Measurements from ENCODE around the gene GPC3. TPM values are rescaled to one million over a fixed set of nuclear protein-coding genes. Genes with fewer than 3 reads are reported as not detected.

The GPC3 gene
- total and polyA plus RNA-seq, 2 of the 4 experiments (the other 2 are of a cell fraction) = not detected

DNA sequence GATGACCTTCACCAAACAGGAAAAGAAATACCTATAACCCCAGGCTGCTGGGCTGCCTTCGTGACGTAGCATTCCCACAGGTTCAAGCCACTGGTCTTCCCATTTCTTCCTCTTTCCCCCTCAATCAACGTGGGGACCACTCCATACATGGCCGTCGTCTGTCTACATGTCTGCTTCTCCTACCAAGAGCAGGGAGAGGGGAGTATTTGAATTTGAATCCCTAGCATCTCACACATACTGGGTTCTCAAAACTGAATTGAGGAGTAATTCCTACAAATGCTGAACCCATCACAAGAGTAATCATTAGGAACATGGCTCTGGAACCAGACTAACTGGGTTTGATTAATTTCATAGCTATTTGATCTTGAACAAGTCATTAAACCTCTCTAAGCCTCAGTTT is 17.3 kb downstream of the GPC3 start:
- H3K14ac ChIP-seq (replicated peaks; ENCODE audit: low read depth, low read length) = no peak overlapping the region
- H2BK15ac ChIP-seq (ENCODE audit: low read depth, low read length) = no peak overlapping the region
- no peak overlapping the region for H2BK5ac ChIP-seq (ENCODE audit: low read depth, low read length, poor library complexity, severe bottlenecking)
- H3K9me1 ChIP-seq (ENCODE audit: insufficient read depth, low read length) = no peaks in the 10 kb centered on the region
- TF ChIP-seq MXI1 (IDR thresholded peaks at IDR 0.05; ENCODE audit: borderline replicate concordance, low read depth, low read length) (no peak), USF2 (IDR thresholded peaks at IDR 0.05; ENCODE audit: low read depth, low read length) (no peak), FOS (IDR thresholded peaks at IDR 0.05; ENCODE audit: low read depth, low read length) (no peak), CEBPB (IDR thresholded peaks at IDR 0.05; ENCODE audit: low read depth, low read length) (no peak), POLR2A (IDR thresholded peaks at IDR 0.05; ENCODE audit: low read depth, low read length) (no peak), RFX5 (IDR thresholded peaks at IDR 0.05; ENCODE audit: low read depth, low read length) (no peak), RCOR1 (IDR thresholded peaks at IDR 0.05; ENCODE audit: insufficient replicate concordance, low read length) (no peak), RAD21 (IDR thresholded peaks at IDR 0.05; ENCODE audit: low read length) (no peak), CHD1 (IDR thresholded peaks at IDR 0.05; ENCODE audit: low read depth, low read length) (no peak), BHLHE40 (IDR thresholded peaks at IDR 0.05; ENCODE audit: low read depth, low read length) (no peak), MAFK (IDR thresholded peaks at IDR 0.05; ENCODE audit: low read depth, low read length) (no peak), NFE2L2 (IDR thresholded peaks at IDR 0.05; ENCODE audit: low read depth, low read length) (no peak), SMC3 (IDR thresholded peaks at IDR 0.05; ENCODE audit: low read depth, low read length) (no peak), CTCF (conservative IDR thresholded peaks at IDR 0.05; ENCODE audit: low read depth, low read length) (no peak), MAZ (IDR thresholded peaks at IDR 0.05; ENCODE audit: borderline replicate concordance, low read depth, low read length) (no peak)
- TF ChIP-seq, protein P1, sequence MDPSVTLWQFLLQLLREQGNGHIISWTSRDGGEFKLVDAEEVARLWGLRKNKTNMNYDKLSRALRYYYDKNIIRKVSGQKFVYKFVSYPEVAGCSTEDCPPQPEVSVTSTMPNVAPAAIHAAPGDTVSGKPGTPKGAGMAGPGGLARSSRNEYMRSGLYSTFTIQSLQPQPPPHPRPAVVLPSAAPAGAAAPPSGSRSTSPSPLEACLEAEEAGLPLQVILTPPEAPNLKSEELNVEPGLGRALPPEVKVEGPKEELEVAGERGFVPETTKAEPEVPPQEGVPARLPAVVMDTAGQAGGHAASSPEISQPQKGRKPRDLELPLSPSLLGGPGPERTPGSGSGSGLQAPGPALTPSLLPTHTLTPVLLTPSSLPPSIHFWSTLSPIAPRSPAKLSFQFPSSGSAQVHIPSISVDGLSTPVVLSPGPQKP (IDR thresholded peaks at IDR 0.05; ENCODE audit: borderline replicate concordance, low read depth, low read length) = no peak
- no peak overlapping the region for H3K27ac ChIP-seq (ENCODE audit: insufficient read depth, low read length)
- no peak for ATAC-seq (ENCODE audit: low read depth)
- H3K4me1 ChIP-seq (ENCODE audit: control insufficient read depth, insufficient read depth, low read length) = no peaks in the 10 kb centered on the region
- WGBS, 2 experiments (ENCODE audit: extremely low coverage in 2 of 2, insufficient read length in 1 of 2) = no CpG with 5 or more reads among the region's 5 CpGs
- no peak overlapping the region for H2BK20ac ChIP-seq (ENCODE audit: low read depth, low read length)
- H3K9me3 ChIP-seq (ENCODE audit: control insufficient read depth, insufficient read depth, low read length) = no peaks in the 10 kb centered on the region
- no peak overlapping the region for H2AFZ ChIP-seq (replicated peaks; ENCODE audit: low read length, poor library complexity)
- no peak overlapping the region for H3K18ac ChIP-seq (ENCODE audit: low read depth, low read length)
- no peak overlapping the region for H3K4me3 ChIP-seq (ENCODE audit: insufficient read depth, low read depth, low read length)
- no peak overlapping the region for H4K91ac ChIP-seq (ENCODE audit: insufficient read depth, low read depth, low read length)
- H4K20me1 ChIP-seq (ENCODE audit: insufficient read depth, low read length) = no peaks in the 10 kb centered on the region
- no peak overlapping the region for H2AK5ac ChIP-seq (ENCODE audit: low read depth, low read length)
- in situ Hi-C loops (cut with MboI; ENCODE audit: low sequenced_read_pairs) (no loop called here), intact Hi-C loops (cut with micrococcal nuclease) (no loop called here), dilution Hi-C loops (cut with HindIII; ENCODE audit: low sequenced_read_pairs, unreplicated experiment) (no loop called here)
- H2BK120ac ChIP-seq (ENCODE audit: low read depth, low read length) = no peak overlapping the region
- H3K9ac ChIP-seq (ENCODE audit: low read depth, low read length) = no peak overlapping the region
- H3K4ac ChIP-seq (ENCODE audit: low read depth, low read length) = no peak overlapping the region
- ChIA-PET CTCF (no interaction called here), POLR2A (ENCODE audit: unreplicated experiment) (no interaction called here)
- no peak overlapping the region for H2AK9ac ChIP-seq (replicated peaks; ENCODE audit: low read depth, low read length, poor library complexity)
- H3K23ac ChIP-seq (ENCODE audit: low read depth, low read length) = no peak overlapping the region
- H3K4me2 ChIP-seq (ENCODE audit: low read depth, low read length) = no peak overlapping the region
- H3K79me1 ChIP-seq (ENCODE audit: low read depth in 1 of 2, low read length in 2 of 2) = no peaks in the 10 kb centered on the region
- no peaks in the 10 kb centered on the region for H3K36me3 ChIP-seq (ENCODE audit: control insufficient read depth, insufficient read depth, low read length)
- no peak overlapping the region for H4K8ac ChIP-seq (ENCODE audit: low read depth in 2 of 2, low read length in 2 of 2)
- H4K5ac ChIP-seq (ENCODE audit: low read depth, low read length) = no peak overlapping the region
- no TSS peak for BruUV-seq (replicated peaks)
- peaks cover 2% of the 10 kb centered on the region; the same call in 1 of the 2 replicates for H3K27me3 ChIP-seq (ENCODE audit: control insufficient read depth, insufficient read depth, low read length)
- no peak overlapping the region for H3K56ac ChIP-seq (ENCODE audit: extremely low read depth, insufficient read depth, low read length)
- DNase-seq = no peak

All from IMR-90 (cell line).